Stimulated activated naive CD8-positive, alpha-beta T cell treated with anti-CD3 and anti-CD28 coated beads, Interleukin-15, Interleukin-2, amounts not matched to agents 100 ng/mL and 50 ng/mL, for 24 hours (primary cell): ENCODE measurements around the gene OR8B4.

Experiments used
- H3K27ac Mint-ChIP-seq: one replicate; pipeline ENCODE4 v1.8.0; 2021; ENCODE audit warnings: mild to moderate bottlenecking, mixed read lengths
- H3K27me3 Mint-ChIP-seq: one replicate; pipeline ENCODE4 v1.8.0; 2021; ENCODE audit warnings: mixed read lengths
- H3K36me3 Mint-ChIP-seq: one replicate; pipeline ENCODE4 v1.8.0; 2021; ENCODE audit warnings: low read depth, mixed read lengths
- H3K4me1 Mint-ChIP-seq: one replicate; pipeline ENCODE4 v1.8.0; 2021; ENCODE audit warnings: low read depth, mixed read lengths
- H3K4me3 Mint-ChIP-seq: one replicate; pipeline ENCODE4 v1.8.0; 2021; ENCODE audit warnings: mild to moderate bottlenecking, mixed read lengths
- H3K9me3 Mint-ChIP-seq: one replicate; pipeline ENCODE4 v1.8.0; 2021; ENCODE audit warnings: mixed read lengths

OR8B4 gene

GRCh38 chr11:124380585-124380984 is 44.1 kb downstream of the OR8B4 start:
- H3K4me1 Mint-ChIP-seq, result no peaks in the 10 kb centered on the region
- no peaks in the 10 kb centered on the region for H3K36me3 Mint-ChIP-seq
- no peak overlapping the region for H3K4me3 Mint-ChIP-seq
- no peaks in the 10 kb centered on the region for H3K9me3 Mint-ChIP-seq
- no peak overlapping the region for H3K27ac Mint-ChIP-seq
- H3K27me3 Mint-ChIP-seq, result no peaks in the 10 kb centered on the region

- H3K9me3 Mint-ChIP-seq, result no peaks in the 10 kb centered on the region
- H3K4me1 Mint-ChIP-seq, result no peaks in the 10 kb centered on the region
- H3K27ac Mint-ChIP-seq, result no peak overlapping the region
- H3K36me3 Mint-ChIP-seq, result no peaks in the 10 kb centered on the region
- no peaks in the 10 kb centered on the region for H3K27me3 Mint-ChIP-seq
- H3K4me3 Mint-ChIP-seq, result no peak overlapping the region
Observed at GRCh38 chr11:124376280-124376679, 48.4 kb downstream of the OR8B4 start.
